Activated T-helper 1 cell treated with Interleukin-2 at 50 U/mL for 16 hours (primary cell): ENCODE measurements around the gene TMEM126A.
"Not testable (repeated sequence)": the region's sequence is repeated elsewhere in the genome, so short reads cannot be mapped to it uniquely, and the experiment has no call there.

Source experiments
- DNase-seq: peaks from one replicate; pipeline ENCODE4 v3.0.0-alpha.2; 2020; ENCODE audit warnings: low read depth

Gene TMEM126A

DNA sequence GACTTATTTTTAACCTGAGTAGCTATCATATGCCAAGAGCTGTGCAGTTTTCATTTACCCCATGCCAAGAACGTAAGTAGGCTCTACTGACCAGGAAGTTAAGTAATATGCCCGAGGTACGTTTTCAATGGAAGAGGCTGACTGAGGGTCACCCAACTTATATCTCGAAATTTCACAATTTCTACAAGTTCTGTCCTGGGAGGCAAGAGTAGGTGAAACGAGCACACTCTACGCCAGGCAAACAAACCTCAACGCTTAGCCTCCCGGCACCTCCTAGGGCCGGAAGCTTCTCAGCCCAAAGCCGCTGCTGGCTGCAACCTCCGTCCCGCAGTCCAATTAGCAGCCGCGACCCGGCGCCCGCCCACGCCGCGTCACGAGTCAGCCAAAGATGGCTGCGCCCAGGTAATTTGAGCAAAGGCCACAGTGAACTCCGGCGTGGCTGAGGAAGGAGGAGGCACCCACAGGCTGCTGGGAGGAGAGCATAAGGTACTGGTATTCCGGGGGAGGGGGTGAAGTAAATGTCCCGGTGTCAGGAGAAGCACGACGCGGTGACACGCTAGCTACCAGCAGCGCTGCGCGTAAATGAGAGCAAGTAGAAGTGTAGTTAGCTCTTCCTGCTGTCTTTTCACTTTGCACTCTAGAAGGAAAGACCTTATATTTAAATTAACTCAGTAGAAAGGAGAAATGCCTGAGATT lies at the start of gene TMEM126A:
Gene TMEM126A (plus strand): TSS at position 364 of the 696 bp plus-strand sequence. CDS start 2,289 bp downstream, outside the sequence.
- DNase-seq, result peak; percentile 81

DNA sequence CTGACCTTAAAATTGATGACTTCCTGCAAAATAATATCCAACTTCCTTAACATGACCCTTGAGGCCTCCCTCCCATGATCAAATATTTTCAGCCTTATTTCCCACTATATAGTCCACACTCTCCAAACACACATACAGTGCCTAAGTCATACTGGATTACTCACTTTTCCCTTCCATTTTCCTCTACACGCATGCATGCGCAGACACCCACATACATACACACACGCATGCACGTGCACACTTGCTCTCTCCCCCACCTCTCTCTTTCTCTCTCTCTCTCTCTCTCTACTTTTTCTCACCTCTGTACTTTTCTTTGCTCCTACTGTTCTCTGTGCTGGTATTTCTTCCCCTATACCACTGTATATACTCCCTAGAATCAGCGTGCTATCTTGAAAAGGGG lies 48.7 kb upstream of the TMEM126A start:
- no peak for DNase-seq

DNA sequence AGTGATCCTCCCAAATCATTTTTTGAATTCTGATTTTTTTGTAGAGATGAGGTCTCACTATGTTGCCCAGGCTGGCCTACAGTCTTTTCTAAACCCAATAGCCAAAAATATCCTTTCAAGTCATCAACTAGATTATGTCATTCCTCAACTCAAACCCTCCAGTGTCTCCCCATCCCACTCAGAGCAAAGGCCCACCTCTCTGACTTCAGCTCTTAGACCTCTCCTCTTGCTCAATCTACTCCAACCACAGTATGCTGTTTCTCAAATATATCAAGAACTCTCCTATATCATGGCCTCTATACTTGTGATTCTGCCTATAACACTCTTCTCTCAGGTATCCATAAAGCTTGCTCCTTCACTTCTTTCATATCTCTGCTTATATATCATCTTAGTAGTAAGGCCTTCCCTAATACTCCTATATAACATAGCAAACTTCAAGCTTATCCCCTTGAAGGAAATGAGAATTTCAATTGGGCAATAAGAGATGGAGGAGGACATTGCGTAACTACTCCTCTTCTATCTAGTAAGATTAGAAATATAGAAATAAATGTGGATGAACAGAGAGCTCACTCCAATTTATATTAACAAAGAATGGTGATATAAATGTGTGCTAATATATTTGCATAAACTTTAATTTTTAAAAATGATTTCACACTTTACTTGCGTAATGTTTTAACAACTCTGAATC lies 45.1 kb upstream of the TMEM126A start:
- DNase-seq, result no peak

DNA sequence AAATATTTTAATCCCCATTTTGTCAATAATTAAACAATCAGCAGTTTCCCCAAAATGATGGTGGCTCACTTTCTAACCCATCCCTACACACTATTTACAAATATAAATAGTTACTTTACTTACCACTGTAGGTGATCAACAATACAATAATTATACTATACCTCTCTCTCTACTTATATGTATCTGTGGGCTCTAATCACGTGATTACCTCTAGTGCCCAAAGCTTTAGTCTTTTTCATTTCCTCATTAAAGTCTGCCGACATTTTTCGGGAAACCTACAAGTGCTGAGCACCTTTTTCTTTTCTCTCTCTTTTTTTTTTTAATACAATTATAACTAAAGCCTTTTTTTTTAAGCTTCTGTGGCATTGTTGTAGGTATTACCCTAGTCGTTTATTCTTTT lies 44.5 kb upstream of the TMEM126A start:
- no peak for DNase-seq

DNA sequence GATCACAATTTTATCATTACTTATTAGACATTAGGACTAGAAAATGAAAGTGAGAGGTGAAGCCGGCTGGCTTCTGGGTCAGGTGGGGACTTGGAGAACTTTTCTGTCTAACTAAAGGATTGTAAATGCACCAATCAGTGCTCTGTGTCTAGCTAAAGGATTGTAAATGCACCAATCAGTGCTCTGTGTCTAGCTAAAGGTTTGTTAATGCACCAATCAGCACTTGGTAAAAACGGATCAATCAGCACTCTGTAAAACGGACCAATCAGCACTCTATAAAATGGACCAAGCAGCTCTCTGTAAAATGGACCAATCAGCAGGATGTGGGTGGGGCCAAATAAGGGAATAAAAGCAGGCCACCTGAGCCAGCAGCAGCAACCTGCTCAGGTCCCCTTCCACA lies 41.5 kb upstream of the TMEM126A start:
- not testable (repeated sequence) for DNase-seq

DNA sequence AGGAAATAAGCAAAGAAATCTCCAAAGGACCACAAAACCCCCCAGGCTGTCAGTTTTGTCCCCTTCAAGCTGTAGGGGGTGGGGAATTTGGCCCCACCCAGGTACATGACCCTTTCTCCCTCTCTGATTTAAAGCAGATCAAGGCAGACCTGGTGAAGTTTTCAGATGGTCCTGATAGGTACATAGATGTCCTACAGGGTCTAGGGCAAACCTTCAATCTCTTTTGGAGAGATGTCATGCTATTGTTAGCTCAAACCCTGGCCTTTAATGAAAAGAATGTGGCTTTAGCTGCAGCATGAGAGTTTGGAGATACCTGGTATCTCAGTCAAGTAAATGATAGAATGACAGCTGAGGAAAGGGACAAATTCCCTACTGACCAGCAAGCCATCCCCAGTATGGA lies 39.1 kb upstream of the TMEM126A start:
- DNase-seq, result not testable (repeated sequence)

DNA sequence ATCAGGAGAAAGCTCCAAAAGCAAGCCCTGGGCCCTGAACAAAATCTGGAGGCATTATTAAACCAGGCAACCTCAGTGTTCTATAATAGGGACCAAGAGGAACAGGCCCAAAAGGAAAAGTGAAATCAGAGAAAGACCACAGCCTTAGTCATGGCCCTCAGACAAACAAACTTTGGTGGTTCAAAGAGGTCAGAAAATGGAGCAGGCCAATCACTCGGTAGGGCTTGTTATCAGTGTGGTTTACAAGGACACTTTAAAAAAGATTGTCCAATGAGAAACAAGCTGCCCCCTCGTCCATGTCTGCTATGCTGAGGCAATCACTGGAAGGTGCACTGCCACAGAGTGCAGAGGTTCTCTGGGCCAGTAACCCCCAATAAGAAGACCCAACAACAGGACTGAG lies 38.5 kb upstream of the TMEM126A start:
- not testable (repeated sequence) for DNase-seq

DNA sequence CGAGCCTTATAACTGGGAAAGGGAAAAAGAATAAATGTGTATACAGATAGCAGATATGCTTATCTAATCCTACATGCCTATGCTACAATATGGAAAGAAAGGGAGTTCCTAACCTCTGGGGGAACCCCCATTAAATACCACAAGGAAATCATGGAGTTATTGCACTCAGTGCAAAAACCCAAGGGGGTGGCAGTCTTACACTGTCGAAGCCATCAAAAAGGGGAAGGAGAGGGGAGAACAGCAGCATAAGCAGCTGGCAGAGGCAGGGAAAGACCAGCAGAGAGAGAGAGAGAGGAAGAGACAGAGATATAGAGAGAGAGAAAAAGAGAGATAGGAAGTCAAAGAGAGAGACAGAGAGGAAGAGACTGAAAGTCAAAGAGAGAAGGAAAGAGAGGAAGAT lies 36.1 kb upstream of the TMEM126A start:
- not testable (repeated sequence) for DNase-seq

DNA sequence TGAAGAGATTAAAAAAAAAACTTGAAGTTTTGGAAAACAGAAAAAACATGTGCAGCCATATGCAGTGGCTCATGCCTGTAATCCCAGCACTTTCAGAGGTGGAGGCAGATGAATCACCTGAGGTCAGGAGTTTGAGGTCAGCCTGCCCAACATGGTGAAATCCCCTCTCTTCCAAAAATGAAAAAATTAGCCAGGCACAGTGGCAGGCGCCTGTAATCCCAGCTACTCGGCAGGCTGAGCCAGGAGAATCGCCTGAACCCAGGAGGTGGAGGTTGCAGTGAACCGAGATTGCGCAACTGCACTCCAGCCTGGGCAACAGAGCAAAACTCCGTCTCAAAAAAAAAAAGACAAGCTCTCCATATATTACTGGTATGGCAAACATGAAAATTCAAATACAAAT lies 28.3 kb upstream of the TMEM126A start:
- DNase-seq, result no peak

DNA sequence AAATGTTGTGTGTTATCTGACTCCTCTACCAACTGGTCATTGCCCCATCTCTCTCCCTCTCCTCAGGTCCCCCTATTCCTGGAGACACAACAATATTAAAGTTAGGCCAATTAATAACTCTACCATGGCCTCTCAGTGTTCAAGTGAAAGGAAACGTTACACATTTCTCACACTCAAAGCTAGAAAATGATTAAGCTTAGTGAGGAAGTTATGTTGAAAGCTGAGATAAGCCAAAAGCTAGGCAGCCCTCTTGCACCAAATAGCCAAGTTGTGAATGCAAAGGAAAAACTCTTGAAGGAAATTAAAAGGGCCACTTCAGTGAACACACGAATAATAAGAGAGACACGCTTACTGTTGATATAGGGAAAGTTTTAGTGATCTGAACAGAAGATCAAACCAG lies 27.5 kb upstream of the TMEM126A start:
- no peak for DNase-seq

DNA sequence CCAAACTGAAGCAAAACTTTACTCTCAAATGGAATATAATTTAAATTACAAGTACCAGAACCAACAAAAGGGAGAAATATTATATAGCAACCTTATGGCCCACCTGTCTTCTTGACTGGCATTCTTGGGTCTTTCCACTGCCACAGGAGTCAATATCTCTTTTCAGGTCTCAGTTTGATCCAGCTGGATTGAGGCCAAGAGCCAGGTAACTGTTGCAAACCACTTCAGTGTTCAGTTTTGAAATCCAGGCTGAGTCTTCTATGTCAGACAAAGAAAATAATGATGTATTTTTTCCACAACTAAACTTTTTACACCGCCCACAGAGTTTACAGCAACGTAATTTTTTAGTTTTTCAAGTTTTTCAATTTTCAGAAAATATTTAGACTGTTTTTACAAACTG lies 21.3 kb upstream of the TMEM126A start:
- DNase-seq, result no peak

DNA sequence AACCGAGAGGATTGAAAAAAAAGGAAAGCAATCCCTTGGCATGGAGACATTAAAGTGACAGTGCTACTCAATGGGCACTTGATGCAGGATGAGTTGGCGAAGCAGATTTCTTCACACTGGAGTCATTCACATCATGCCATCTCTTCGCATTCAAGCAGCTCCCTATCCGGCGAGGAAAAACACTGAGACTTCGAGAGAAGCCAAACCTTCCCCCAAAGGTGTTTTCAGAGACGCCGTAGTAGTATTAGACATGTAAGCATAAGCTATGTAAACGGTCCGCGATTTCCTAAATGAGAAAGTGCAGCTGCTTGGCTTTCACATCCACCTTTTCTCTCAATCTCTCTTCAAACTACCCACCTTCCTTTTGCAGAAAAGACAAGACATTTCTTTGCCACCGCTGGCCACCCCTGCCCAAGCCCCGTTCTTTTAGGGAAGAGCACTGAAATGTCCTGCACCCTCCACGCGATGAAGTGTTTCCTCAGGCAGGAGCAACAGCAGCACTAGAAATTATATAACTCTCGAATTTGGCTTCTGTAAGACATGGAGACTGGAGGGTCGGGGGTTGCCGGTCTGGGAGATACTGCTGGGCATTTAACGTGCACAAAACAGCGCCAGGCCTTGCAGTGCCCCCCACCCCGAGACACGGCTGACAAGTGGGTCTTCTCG lies 20.3 kb upstream of the TMEM126A start, which contains the start of gene DLG2:
Gene DLG2 (minus strand): TSS at position 13 of the 666 bp plus-strand sequence.
- no peak for DNase-seq

DNA sequence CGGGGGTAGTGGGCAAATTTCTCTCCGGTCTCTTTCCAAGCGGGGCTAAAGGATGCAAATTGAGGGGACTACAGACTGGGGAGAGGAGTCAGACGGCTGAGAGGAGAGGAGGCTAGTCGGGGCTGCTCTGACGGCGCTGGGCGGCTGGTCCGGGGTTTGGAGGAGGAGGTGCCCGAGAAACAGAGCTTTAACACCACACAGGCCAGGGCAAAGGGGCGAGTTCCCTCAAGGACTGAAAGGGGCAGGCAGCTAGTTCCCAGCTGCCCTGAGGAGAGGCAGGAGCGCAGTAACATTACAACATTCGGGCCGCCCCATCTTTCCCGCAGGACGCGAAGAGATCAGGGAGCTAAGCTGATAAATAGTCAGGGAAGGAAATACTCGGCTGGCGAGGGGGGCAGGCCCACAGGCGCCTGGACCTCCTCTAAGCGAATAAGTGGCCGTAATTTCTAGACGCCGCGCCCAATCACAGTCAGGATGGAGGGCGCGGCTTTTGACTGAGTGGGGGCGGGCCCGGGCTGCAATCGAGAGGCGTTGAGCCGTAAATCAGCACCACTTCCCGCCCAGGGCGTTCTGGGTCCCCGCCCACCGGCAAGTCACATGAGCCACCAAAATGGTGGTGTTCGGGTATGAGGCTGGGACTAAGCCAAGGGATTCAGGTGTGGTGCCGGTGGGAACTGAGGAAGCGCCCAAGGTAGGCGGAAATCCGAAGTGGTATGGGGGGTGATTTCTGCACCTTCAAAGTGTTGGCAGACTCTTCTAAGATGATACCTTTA lies 19.6 kb upstream of the TMEM126A start, which contains the start of gene TMEM126B:
Gene TMEM126B (plus strand): TSS at position 596 of the 773 bp plus-strand sequence. CDS start 15 bp downstream, at position 611.
- peak; percentile 93 for DNase-seq

DNA sequence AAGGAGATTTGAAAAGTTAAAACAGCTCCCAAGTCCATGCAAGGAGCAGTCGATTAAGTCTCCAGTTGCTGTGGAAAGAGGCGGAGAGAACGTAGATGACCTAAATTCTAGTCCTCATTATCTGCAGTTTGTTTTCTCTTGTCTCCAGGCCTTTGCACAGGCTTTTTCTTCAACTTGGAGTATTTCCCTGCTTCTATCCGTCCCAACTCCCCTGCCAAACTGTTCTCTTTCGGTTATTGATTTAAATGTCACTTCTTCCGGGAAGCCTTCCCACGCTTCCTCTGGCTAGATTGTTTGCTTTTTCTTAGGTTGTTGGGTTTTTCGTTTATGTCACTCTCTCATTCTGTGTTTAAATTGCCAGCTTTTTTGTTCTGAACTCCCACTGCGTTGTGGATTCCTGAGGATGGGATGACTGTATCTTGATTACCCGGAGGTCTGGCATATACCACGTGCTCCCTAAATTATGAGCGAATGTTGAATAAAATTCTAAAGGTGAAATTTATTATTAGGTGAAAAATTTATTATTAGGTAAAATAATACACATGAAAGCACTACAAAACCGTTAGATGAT lies 18.9 kb upstream of the TMEM126A start:
- no peak for DNase-seq

DNA sequence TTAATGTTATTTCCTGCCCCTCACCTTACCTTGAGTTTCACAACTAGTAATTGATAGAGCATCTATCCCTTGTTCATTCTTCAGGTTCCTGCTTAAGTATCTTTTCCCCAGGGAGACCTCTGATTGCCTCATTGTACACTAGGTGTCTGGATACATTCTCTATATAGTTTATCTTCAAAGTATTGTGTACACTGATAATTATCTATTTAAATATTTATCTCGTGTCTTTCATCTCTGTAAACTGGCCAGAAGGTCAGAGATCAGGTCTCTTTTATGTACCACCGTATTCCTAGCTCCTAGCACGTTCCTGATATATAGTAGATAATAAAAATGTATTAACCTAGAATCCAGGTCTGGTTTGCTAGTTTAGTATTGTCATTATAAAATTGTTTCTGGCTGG lies 13.0 kb upstream of the TMEM126A start:
- DNase-seq, result no peak

DNA sequence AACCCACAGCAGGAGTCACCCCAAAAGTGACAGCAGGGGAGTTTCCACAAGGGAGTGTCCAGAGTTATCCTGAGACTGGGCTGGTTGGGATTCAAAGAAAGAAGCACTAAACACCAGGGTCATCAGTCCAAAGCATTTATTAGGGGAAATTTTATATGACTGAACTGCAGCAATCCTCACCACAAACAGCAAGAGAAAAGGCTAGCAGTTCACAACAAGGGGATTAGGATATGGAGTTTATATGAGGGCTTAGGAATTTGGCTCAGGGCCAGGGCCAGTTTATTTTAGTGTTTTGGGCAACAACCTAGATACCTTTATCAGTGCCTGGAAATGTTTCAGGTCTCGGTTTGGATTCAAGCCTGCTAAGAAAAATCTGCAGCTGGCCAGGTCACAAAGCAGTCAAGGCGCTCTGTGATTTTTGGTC lies 4.6 kb upstream of the TMEM126A start:
- no peak for DNase-seq

DNA sequence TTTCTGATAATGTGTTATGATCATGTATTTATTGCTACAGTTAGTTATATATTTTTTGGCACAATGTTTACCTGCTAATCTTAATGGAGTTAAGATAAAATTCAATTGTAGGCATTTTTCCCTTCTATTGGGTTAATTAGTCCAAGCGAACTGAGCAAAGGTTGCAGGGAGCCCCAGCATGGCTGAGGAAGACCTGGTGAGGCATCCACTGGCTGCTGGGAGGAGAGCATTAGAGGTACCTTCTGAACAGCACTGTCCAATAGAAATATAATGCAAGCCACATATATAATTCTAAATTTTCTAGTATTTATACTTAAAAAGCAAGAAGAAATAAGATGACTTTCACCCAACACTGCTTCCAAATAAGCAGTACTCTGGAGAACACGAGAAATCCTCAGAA lies 689 bp upstream of the TMEM126A start:
- DNase-seq, result no peak

DNA sequence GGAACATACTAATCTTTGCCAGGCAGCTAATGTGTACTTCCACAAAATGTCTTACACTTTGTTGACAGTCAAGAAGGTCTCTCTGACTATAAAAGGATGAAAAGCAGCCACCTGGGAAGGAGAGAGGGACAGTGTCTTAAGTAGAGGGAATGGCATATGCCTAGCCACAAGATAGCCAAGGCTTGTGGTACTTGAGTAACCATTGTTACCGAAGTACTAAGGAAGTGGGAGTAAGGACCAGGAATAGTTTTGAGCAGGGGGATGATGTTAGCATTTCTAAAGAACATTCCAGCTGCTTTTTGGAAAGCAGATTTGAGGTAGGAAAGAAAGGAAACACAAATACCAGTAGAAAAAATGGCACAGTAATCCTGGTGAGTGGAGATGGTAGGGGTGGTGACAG lies 3.4 kb downstream of the TMEM126A start:
- no peak for DNase-seq

DNA sequence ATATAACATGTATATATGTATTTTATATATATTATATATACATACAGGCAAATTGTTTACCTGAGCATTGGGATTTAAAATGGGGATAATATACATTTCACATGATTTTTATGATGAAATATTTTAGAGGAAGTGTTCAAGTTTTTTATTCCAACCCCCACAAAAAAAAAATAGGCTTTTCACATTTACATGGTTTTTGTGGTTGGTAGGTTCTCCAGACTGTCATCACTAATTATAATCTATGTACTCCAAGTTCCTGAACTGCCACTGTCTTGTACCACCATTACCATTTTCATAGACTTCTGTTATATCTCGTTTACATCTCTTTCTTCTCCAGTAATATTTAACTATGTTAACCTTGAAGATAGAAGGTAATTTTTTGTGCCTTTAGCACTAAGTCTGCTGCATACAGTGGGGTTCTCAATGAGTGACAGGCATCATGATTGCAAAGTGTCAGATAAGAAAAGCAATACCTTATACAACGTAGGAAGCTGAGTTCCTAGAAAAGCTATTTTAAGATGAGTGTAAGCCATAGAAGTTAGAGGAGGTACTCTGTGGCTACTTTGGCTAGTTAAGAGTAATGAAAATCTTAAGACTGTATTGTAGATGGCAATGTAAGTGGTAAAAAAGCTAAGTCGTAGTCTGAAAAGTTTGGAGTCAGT lies 5.2 kb downstream of the TMEM126A start:
- no peak for DNase-seq

DNA sequence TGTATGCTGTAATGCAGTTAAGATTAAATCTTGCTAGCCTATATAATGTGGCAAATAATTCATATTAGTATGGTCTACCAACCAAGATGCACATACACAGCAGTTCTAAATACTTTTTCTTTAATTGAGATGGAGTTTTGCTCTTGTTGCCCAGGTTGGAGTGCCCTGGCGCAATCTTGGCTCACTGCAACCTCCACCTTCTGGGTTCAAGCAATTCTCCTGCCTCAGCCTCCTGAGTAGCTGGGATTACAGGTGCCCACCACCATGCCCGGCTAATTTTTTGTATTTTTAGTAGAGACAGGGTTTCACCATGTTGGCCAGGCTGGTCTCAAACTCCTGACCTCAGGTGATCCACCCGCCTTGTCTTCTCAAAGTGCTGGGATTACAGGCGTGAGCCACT lies 6.6 kb downstream of the TMEM126A start:
- DNase-seq, result not testable (repeated sequence)

DNA sequence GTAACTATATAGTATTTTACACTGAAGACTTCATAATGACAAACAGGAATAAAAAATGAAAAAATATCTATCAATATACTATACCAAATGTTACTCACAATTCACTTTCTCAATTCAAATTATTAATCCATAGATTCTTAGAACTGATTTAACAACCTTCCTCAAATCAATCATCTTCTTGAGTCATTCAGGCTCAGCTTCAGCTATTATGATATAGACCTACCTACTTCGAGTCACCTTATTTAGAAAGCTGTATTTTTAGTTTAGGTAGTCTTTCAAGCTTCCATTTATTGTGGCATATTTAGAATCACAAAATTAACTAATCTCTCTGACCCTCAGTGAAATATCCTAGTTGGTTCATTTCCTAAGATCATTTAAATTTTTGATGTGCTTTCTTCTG lies 9.0 kb downstream of the TMEM126A start:
- DNase-seq, result no peak
